CD4-positive, alpha-beta memory T cell (primary cell): ENCODE results near the gene RGS7. TPM values are rescaled to one million over a fixed set of nuclear protein-coding genes. Genes with fewer than 3 reads are reported as not detected.

Source experiments
- CTCF ChIA-PET: fragments of 350-600 bp; sonication (Branson Sonifier 250); formaldehyde crosslinking; loops from one replicate; lab custom pipeline; 2021; ENCODE audit warnings: inconsistent platforms; ENCODE audit not compliant: partially characterized antibody; lab: Charles Lee
- POLR2A ChIA-PET: fragments of 350-600 bp; sonication (Branson Sonifier 250); formaldehyde crosslinking; loops from one replicate; lab custom pipeline; 2021; ENCODE audit not compliant: partially characterized antibody; lab: Charles Lee
- DNase-seq, 5 donors: peaks; one replicate each; pipeline versions ENCODE4 v3.0.0 to v3.0.0-alpha.2; 2020 to 2022; ENCODE audit warnings: mixed read lengths in 1 of 5
- H3K27ac ChIP-seq: one replicate; pipeline ENCODE4 v1.7.0; 2013; ENCODE audit warnings: low read depth, low read length
- H3K27me3 ChIP-seq: 2 replicates; pipeline ENCODE4 v1.7.0; 2013; ENCODE audit warnings: mild to moderate bottlenecking, low read length, moderate library complexity; ENCODE audit not compliant: insufficient read depth
- H3K36me3 ChIP-seq: 2 replicates; pipeline ENCODE4 v1.7.0; 2013; ENCODE audit warnings: mild to moderate bottlenecking, low read length, moderate library complexity; ENCODE audit not compliant: insufficient read depth
- H3K4me1 ChIP-seq: 2 replicates; pipeline ENCODE4 v1.7.0; 2013; ENCODE audit warnings: mild to moderate bottlenecking, low read length, moderate library complexity; ENCODE audit not compliant: insufficient read depth
- H3K4me3 ChIP-seq, 2 donors: one replicate each; pipeline ENCODE4 v1.7.0; 2013; ENCODE audit warnings: low read length in 2 of 2, mild to moderate bottlenecking in 1 of 2
- H3K9me3 ChIP-seq, 2 donors: one replicate each; pipeline ENCODE4 v1.7.0; 2013; ENCODE audit warnings: low read length in 2 of 2, control low read depth in 1 of 2; ENCODE audit not compliant: control insufficient read depth in 1 of 2
- H3K27ac Mint-ChIP-seq, 7 donors: one replicate each; pipeline ENCODE4 v1.8.0; 2020 to 2021; ENCODE audit warnings: mixed read lengths in 7 of 7, mild to moderate bottlenecking in 6 of 7, inconsistent platforms in 3 of 7, moderate library complexity in 3 of 7
- H3K27me3 Mint-ChIP-seq, 2 donors: one replicate each; pipeline ENCODE4 v1.8.0; 2020 to 2021; ENCODE audit warnings: mixed read lengths in 2 of 2
- H3K36me3 Mint-ChIP-seq, 2 donors: one replicate each; pipeline ENCODE4 v1.8.0; 2020 to 2021; ENCODE audit warnings: mixed read lengths in 2 of 2, inconsistent platforms in 1 of 2, mild to moderate bottlenecking in 1 of 2
- H3K4me1 Mint-ChIP-seq, 4 donors: one replicate each; pipeline ENCODE4 v1.8.0; 2020 to 2021; ENCODE audit warnings: mixed read lengths in 4 of 4, mild to moderate bottlenecking in 1 of 4
- H3K4me3 Mint-ChIP-seq, 8 donors: one replicate each; pipeline ENCODE4 v1.8.0; 2020 to 2021; ENCODE audit warnings: mixed read lengths in 8 of 8, mild to moderate bottlenecking in 7 of 8, moderate library complexity in 6 of 8, inconsistent platforms in 3 of 8
- H3K9me3 Mint-ChIP-seq, 8 donors: one replicate each; pipeline ENCODE4 v1.8.0; 2020 to 2021; ENCODE audit warnings: mixed read lengths in 8 of 8, mild to moderate bottlenecking in 5 of 8, inconsistent platforms in 3 of 8, moderate library complexity in 1 of 8
- intact Hi-C: fragments of 100-400 bp; cut with micrococcal nuclease; formaldehyde crosslinking; loops from one replicate; pipeline ENCODE4 v1.15.1; 2023
- polyA plus RNA-seq, 2 donors: library from polyadenylated mRNA; unstranded; fragments of 300-500 nt; fragmentation: Illumina TruSeq; gene quantifications; one replicate each; pipeline ENCODE4 v1.2.3, GENCODE V29; 2021
- total RNA-seq, 2 experiments: library from RNA; stranded (reverse); gene quantifications; one replicate each; pipeline ENCODE4 v1.2.3, GENCODE V29; 2021

RGS7 gene
- total and polyA plus RNA-seq, 4 experiments from 2014 or later = not detected

DNA sequence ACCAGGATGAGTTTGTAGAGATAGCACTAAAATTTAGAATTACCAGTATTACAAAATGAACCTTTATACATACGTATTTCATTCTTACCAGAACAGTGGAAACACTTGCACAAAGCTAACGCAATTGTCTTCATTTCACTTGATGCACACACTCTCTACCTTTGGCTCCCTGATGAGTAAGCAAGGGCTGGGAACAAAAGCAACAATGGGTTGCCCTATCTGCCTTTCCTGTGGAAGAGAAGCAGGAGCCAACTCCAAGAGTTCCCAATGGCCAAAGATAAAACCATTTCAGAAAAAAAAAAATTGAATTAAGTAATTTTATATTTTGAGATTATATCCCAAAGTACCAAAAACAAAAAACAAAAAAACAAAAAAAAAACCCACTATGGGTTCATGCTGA, 401.0 kb downstream of the RGS7 start:
- H3K9me3 ChIP-seq = no peaks in the 10 kb centered on the region
- no peaks in the 10 kb centered on the region for H3K36me3 ChIP-seq
- no peaks in the 10 kb centered on the region for H3K27me3 ChIP-seq
- ChIA-PET CTCF (no interaction called here), POLR2A (no interaction called here)
- no peak overlapping the region for H3K4me3 ChIP-seq
- no peak overlapping the region for H3K27ac Mint-ChIP-seq
- H3K36me3 Mint-ChIP-seq = no peaks in the 10 kb centered on the region
- H3K4me1 ChIP-seq = no peaks in the 10 kb centered on the region
- no peak overlapping the region for H3K27ac ChIP-seq
- H3K4me3 Mint-ChIP-seq = no peak overlapping the region
- intact Hi-C loops = no loop called here
- peaks cover 0 to 4% (median 0%) of the 10 kb centered on the region in 8 donors for H3K9me3 Mint-ChIP-seq
- DNase-seq = no peak
- no peaks in the 10 kb centered on the region for H3K27me3 Mint-ChIP-seq
- H3K4me1 Mint-ChIP-seq = no peaks in the 10 kb centered on the region

DNA sequence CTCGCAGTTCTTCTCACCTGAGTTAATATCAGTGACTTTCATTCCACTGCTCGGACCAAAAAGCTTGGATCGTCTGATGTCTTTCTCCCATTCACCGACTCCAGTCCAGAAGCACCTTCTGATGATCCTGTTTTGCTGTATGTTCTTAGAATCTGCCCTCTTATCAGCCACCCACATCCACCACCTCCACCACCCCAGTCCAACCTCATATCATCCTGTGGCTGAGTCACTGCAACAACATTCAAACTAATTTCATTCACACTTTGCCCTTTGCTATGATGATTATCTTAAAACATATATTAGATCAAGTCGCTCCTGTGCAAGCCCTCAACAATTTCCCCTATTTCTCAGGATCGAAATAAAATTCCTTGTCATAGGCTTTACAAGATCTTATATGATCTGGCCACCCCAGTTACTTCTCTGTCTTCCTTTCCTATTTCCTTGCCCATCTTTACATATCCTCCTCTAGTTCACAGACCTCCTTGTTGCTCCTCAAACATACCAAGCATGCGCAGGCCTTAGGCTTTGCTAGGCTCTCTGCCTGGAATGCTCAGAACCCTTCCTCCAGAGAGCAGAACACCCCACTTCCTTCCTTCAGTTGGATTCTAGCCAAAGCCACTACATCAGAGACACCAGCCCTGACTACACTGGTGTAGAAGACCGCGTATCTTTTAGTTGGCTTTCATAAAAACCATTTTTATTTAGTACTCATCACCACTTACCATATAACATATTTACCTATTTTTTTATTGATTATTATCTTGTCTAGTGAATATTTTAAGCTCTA, 409.4 kb downstream of the RGS7 start:
- no peak for DNase-seq
- Histone ChIP-seq H3K9me3 (no peaks in the 10 kb centered on the region), H3K36me3 (no peaks in the 10 kb centered on the region), H3K4me3 (no peak overlapping the region), H3K27me3 (no peaks in the 10 kb centered on the region), H3K27ac (no peak overlapping the region), H3K4me1 (no peaks in the 10 kb centered on the region)
- peaks cover 0 to 3% (median 0%) of the 10 kb centered on the region in 4 donors for H3K4me1 Mint-ChIP-seq
- no peaks in the 10 kb centered on the region for H3K27me3 Mint-ChIP-seq
- ChIA-PET POLR2A (no interaction called here), CTCF (no interaction called here)
- no peak overlapping the region for H3K27ac Mint-ChIP-seq
- H3K4me3 Mint-ChIP-seq = no peak overlapping the region
- intact Hi-C loops = no loop called here
- peaks cover 0 to 11% (median 0%) of the 10 kb centered on the region in 8 donors for H3K9me3 Mint-ChIP-seq
- no peaks in the 10 kb centered on the region for H3K36me3 Mint-ChIP-seq

DNA sequence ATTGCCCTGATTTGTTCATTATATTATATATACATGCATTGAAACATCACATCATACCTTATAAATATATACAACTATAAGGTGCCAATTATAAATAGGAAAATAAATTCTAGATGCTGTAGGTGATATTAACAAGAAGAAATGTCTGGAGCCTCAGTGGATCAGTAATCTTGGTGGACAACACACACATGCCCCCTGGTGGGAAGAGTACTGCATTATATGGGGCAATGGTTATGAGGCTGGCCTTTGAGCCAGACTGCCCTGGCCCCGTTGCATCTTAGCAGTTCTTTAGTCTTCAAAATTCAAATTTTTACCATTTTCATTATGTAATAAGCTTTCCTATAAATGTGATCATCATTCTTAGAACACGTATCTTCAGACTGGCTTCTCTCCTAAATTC, 410.1 kb downstream of the RGS7 start:
- Histone ChIP-seq H3K27ac (no peak overlapping the region), H3K4me3 (no peak overlapping the region), H3K27me3 (no peaks in the 10 kb centered on the region), H3K4me1 (no peaks in the 10 kb centered on the region), H3K9me3 (no peaks in the 10 kb centered on the region), H3K36me3 (no peaks in the 10 kb centered on the region)
- no peak overlapping the region for H3K27ac Mint-ChIP-seq
- intact Hi-C loops = no loop called here
- no peak overlapping the region for H3K4me3 Mint-ChIP-seq
- peaks cover 0 to 3% (median 0%) of the 10 kb centered on the region in 4 donors for H3K4me1 Mint-ChIP-seq
- ChIA-PET POLR2A (no interaction called here), CTCF (no interaction called here)
- H3K9me3 Mint-ChIP-seq = peaks cover 0 to 11% (median 0%) of the 10 kb centered on the region in 8 donors
- no peaks in the 10 kb centered on the region for H3K27me3 Mint-ChIP-seq
- DNase-seq = no peak
- H3K36me3 Mint-ChIP-seq = no peaks in the 10 kb centered on the region

DNA sequence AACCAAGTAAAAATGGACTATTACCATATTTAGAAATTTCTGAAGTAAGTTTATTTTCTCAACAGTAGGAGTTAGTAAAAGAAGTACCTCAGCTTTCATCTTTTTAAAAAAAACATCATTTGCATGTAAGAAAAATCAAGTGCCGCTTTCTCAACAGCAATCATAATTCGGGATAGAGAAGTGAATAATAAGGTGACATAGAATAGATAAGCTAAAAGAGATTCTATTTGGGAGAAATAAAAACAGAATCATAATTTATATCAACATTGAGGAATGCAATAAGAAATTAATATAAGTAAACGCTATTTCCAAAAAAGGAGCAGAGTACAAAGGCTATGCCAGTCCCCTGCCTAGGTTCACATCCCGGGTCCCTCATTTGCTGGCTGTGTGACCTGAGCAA, 414.1 kb downstream of the RGS7 start:
- Mint-ChIP-seq H3K9me3 (peaks cover 0 to 10% (median 5%) of the 10 kb centered on the region in 8 donors), H3K36me3 (peaks cover 0 to 1% of the 10 kb centered on the region in 2 donors), H3K27me3 (no peaks in the 10 kb centered on the region), H3K4me1 (peaks cover 0 to 3% (median 0%) of the 10 kb centered on the region in 4 donors), H3K4me3 (no peak overlapping the region), H3K27ac (no peak overlapping the region)
- intact Hi-C loops = no loop called here
- no peaks in the 10 kb centered on the region for H3K36me3 ChIP-seq
- H3K27ac ChIP-seq = no peak overlapping the region
- H3K4me3 ChIP-seq = no peak overlapping the region
- DNase-seq = no peak
- no peaks in the 10 kb centered on the region for H3K27me3 ChIP-seq
- ChIA-PET CTCF (no interaction called here), POLR2A (no interaction called here)
- H3K9me3 ChIP-seq = no peaks in the 10 kb centered on the region
- H3K4me1 ChIP-seq = no peaks in the 10 kb centered on the region

DNA sequence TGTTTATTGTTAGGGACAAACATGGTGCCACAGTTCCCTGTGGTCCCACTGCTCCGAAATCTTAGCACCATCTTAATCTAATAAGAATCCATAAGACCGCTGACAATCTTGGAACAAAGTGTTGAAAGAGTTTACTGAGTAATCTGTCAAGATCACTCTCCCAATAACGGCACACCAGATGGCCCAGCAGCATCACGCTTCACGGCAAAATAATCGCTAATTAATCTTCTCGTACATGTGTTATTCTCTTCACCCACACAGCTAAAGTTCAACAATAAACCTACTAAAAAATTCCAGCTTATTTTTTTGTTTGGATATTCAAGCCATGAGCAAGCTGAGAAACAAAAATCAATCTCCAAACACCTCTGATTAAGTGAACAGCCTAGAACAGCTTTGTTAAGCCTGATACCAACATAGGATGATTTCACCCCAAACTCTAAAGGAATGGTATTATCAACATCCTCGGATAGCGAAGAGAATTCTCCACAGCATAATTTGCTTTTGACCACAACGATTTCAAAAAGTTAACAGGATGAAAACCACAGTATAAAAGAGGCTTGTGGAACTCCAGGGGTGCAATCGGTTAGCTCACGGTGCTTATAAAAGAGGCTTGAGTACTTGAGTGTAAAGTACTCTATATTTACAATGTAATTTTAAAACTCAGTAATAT, 415.2 kb downstream of the RGS7 start:
- intact Hi-C loops = no loop called here
- Mint-ChIP-seq H3K27ac (no peak overlapping the region), H3K4me1 (no peaks in the 10 kb centered on the region), H3K27me3 (no peaks in the 10 kb centered on the region), H3K4me3 (no peak overlapping the region), H3K9me3 (peaks cover 0 to 20% (median 9%) of the 10 kb centered on the region in 8 donors), H3K36me3 (peaks cover 0 to 1% of the 10 kb centered on the region in 2 donors)
- Histone ChIP-seq H3K27ac (no peak overlapping the region), H3K4me3 (no peak overlapping the region), H3K4me1 (no peaks in the 10 kb centered on the region), H3K27me3 (no peaks in the 10 kb centered on the region), H3K9me3 (peaks cover 0 to 4% of the 10 kb centered on the region in 2 donors), H3K36me3 (no peaks in the 10 kb centered on the region)
- POLR2A ChIA-PET = no interaction called here
- CTCF ChIA-PET = no interaction called here
- no peak for DNase-seq

DNA sequence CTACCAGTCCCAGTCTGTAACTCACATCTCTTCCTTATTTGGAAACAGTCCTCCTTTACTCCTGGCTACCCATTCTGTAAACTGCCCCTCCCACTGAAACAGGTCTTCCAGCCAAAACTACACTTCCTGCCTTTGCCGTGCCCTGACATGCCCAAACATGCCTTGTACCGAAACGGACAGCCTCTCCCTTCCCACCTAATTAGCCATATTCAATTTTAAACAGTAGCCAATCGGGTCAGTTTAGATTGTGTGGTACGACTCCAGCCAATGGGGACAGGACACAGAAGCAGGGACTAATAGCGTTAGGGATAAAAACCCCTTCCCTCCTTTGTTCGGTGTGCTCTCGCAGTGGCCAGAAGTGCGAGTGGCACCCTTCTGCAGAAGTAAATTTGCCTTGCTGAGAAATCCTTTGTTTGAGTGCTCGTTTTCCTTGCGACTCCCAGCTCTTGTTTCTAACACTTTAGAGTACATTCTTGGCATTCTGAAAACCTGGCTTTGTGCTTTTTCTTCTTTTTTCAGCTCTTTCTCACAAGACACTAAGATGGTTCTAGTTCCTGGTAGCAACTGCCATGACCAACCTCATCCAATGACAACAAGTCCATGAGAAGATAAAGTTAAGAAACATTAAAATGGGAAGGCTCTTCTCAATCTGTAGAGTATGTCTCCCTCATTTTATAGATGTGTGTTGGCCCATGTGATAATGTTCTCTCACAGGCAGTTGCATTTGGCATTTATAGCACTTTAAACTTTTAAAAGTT, 419.9 kb downstream of the RGS7 start:
- intact Hi-C loops = no loop called here
- DNase-seq = no peak
- no peaks in the 10 kb centered on the region for H3K4me1 Mint-ChIP-seq
- Histone ChIP-seq H3K27ac (no peak overlapping the region), H3K4me1 (no peaks in the 10 kb centered on the region), H3K27me3 (no peaks in the 10 kb centered on the region), H3K4me3 (no peak overlapping the region), H3K36me3 (no peaks in the 10 kb centered on the region), H3K9me3 (peaks cover 0 to 4% of the 10 kb centered on the region in 2 donors)
- peaks cover 0 to 35% (median 19%) of the 10 kb centered on the region in 8 donors for H3K9me3 Mint-ChIP-seq
- POLR2A ChIA-PET = no interaction called here
- H3K36me3 Mint-ChIP-seq = peaks cover 0 to 1% of the 10 kb centered on the region in 2 donors
- CTCF ChIA-PET = no interaction called here
- no peaks in the 10 kb centered on the region for H3K27me3 Mint-ChIP-seq
- no peak overlapping the region for H3K27ac Mint-ChIP-seq
- H3K4me3 Mint-ChIP-seq = no peak overlapping the region

DNA sequence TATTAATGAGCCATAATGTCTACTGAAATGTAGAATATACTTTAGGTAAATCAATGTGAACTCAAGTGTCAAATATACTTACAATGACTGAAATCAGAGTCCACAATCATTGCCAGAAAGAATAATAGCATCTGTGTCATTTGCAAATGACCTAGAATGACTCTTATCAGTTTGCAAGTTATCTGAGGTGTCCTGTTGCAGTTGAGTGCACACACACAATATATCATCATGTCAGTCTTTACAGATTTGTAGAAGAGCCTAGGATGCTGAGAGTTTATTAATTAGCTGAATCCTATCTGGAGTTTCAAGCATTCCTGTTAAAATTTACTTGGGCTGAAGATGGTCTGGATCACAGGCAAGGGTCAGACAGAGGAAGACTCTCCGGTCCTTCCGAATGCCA, 421.1 kb downstream of the RGS7 start:
- no peaks in the 10 kb centered on the region for H3K27me3 Mint-ChIP-seq
- Histone ChIP-seq H3K4me3 (no peak overlapping the region), H3K4me1 (no peaks in the 10 kb centered on the region), H3K9me3 (peaks cover 0 to 4% of the 10 kb centered on the region in 2 donors), H3K27me3 (no peaks in the 10 kb centered on the region), H3K27ac (no peak overlapping the region), H3K36me3 (no peaks in the 10 kb centered on the region)
- DNase-seq = no peak
- H3K4me3 Mint-ChIP-seq = no peak overlapping the region
- H3K36me3 Mint-ChIP-seq = peaks cover 0 to 1% of the 10 kb centered on the region in 2 donors
- H3K4me1 Mint-ChIP-seq = no peaks in the 10 kb centered on the region
- H3K9me3 Mint-ChIP-seq = peaks cover 0 to 36% (median 19%) of the 10 kb centered on the region in 8 donors
- H3K27ac Mint-ChIP-seq = no peak overlapping the region
- intact Hi-C loops = no loop called here
- CTCF ChIA-PET = no interaction called here
- POLR2A ChIA-PET = no interaction called here
